ENCODE results near the gene CD93.

Gene CD93

GRCh38 chr20:23126281-23127061 is 40.3 kb upstream of the CD93 start:
- ChIA-PET POLR2A (interaction anchor here (0.5 to 1.5 kb wide), 2 partner anchors 75 to 1808 kb away, joined by 3 read pairs; no protein-coding TSS in a partner anchor), CTCF (interaction anchor here (0.7 kb wide), 1 partner anchor 279 kb away, joined by 3 read pairs; no protein-coding TSS in a partner anchor)
- no peak for TF ChIP-seq FOXM1 (IDR thresholded peaks at IDR 0.05; ENCODE audit: borderline replicate concordance)
- no peak for TF ChIP-seq LEF1 (IDR thresholded peaks at IDR 0.05; ENCODE audit: borderline replicate concordance)
- no peak for TF ChIP-seq TARDBP (IDR thresholded peaks at IDR 0.05)
- TF ChIP-seq HDGF (IDR thresholded peaks at IDR 0.05; ENCODE audit: borderline replicate concordance) = no peak
- TF ChIP-seq ELF4 (IDR thresholded peaks at IDR 0.05) = no peak
- TF ChIP-seq, protein P1, sequence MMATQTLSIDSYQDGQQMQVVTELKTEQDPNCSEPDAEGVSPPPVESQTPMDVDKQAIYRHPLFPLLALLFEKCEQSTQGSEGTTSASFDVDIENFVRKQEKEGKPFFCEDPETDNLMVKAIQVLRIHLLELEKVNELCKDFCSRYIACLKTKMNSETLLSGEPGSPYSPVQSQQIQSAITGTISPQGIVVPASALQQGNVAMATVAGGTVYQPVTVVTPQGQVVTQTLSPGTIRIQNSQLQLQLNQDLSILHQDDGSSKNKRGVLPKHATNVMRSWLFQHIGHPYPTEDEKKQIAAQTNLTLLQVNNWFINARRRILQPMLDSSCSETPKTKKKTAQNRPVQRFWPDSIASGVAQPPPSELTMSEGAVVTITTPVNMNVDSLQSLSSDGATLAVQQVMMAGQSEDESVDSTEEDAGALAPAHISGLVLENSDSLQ (IDR thresholded peaks at IDR 0.05) = no peak
- no peak for TF ChIP-seq L3MBTL2 (conservative IDR thresholded peaks at IDR 0.05)
- no peak for TF ChIP-seq SUZ12 (IDR thresholded peaks at IDR 0.05)
- no peak for TF ChIP-seq FOXA1 (IDR thresholded peaks at IDR 0.05)
- no peak for TF ChIP-seq SP1 (IDR thresholded peaks at IDR 0.05)
- no peak for TF ChIP-seq FOXK2 (IDR thresholded peaks at IDR 0.05)
- no peak for TF ChIP-seq ZNF384 (IDR thresholded peaks at IDR 0.05)
- TF ChIP-seq ARNT (IDR thresholded peaks at IDR 0.05) = no peak
- no peak for TF ChIP-seq CTBP1 (IDR thresholded peaks at IDR 0.05; ENCODE audit: borderline replicate concordance)
- TF ChIP-seq BHLHE40 (IDR thresholded peaks at IDR 0.05; ENCODE audit: borderline replicate concordance) = no peak
- TF ChIP-seq NFRKB (IDR thresholded peaks at IDR 0.05) = no peak
- DNase-seq (ENCODE audit: extremely low spot score) = no peak

DNA sequence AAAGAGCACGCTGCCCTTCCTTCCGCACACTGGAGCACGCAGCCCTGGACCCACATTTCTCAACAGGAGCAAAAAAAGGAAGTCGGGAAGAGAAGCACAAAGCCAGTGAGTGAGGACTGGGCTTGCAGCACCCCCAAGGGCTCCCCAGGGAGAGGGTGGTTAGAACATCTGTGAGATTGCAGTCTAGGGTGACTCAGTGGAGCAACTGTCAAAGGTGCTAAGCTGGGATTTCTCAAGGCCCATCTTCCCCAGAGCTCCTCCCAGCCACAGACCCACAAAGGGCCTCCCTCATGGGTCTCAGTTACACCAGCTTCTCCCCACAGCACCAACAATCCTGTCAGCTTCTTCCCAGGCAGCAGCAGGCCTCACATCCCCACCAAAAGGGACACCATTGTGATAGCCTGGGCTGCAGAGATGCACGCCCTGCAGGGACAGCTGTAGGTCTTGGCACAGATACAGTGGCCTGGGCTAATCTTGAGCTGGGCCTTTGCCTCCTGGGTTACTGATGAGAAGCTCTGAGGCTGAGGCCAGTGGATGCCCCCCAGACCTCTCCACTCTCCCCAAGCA is 39.6 kb upstream of the CD93 start:
- no peak for TF ChIP-seq ZNF384 (IDR thresholded peaks at IDR 0.05)
- no peak for TF ChIP-seq SUZ12 (IDR thresholded peaks at IDR 0.05)
- no peak for TF ChIP-seq CTBP1 (IDR thresholded peaks at IDR 0.05; ENCODE audit: borderline replicate concordance)
- TF ChIP-seq ELF4 (IDR thresholded peaks at IDR 0.05) = no peak
- no peak for TF ChIP-seq L3MBTL2 (conservative IDR thresholded peaks at IDR 0.05)
- no peak for TF ChIP-seq ARNT (IDR thresholded peaks at IDR 0.05)
- TF ChIP-seq SP1 (IDR thresholded peaks at IDR 0.05) = no peak
- no peak for TF ChIP-seq NFRKB (IDR thresholded peaks at IDR 0.05)
- no peak for TF ChIP-seq HDGF (IDR thresholded peaks at IDR 0.05; ENCODE audit: borderline replicate concordance)
- no peak for TF ChIP-seq TARDBP (IDR thresholded peaks at IDR 0.05)
- no peak for TF ChIP-seq FOXM1 (IDR thresholded peaks at IDR 0.05; ENCODE audit: borderline replicate concordance)
- TF ChIP-seq FOXK2 (IDR thresholded peaks at IDR 0.05) = no peak
- TF ChIP-seq FOXA1 (IDR thresholded peaks at IDR 0.05) = no peak
- TF ChIP-seq, protein P1 (IDR thresholded peaks at IDR 0.05) = no peak
- TF ChIP-seq LEF1 (IDR thresholded peaks at IDR 0.05; ENCODE audit: borderline replicate concordance) = no peak
- TF ChIP-seq BHLHE40 (IDR thresholded peaks at IDR 0.05; ENCODE audit: borderline replicate concordance) = no peak
- POLR2A ChIA-PET = interaction anchor here (0.5 kb wide), 1 partner anchor 1809 kb away, joined by 3 read pairs; no protein-coding TSS in a partner anchor
- CTCF ChIA-PET = interaction anchor here (0.7 kb wide), 1 partner anchor 278 kb away, joined by 3 read pairs; no protein-coding TSS in a partner anchor
- no peak for DNase-seq (ENCODE audit: extremely low spot score)

DNA sequence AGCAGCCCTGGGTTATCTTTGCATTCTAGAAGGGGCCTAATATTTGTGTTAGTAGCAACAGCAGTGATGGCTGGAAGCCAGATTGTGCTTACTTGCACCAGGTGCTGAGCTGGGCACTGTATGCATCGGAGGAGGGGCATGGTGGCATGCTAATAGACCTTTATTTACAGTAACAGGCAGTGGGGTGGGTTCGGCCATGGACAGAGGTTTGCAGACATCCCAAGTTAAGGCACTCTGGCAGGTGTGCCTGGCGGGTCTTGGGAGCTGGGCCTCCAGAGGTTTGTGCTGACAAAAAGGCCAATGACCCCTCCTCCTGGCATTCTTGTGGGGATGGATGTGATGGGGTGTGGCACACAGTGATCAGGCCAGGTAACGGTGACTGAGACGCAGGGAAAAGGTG is 39.0 kb upstream of the CD93 start:
- no peak for DNase-seq (ENCODE audit: extremely low spot score)
- TF ChIP-seq L3MBTL2 (conservative IDR thresholded peaks at IDR 0.05) = no peak
- TF ChIP-seq NFRKB (IDR thresholded peaks at IDR 0.05) = no peak
- no peak for TF ChIP-seq FOXK2 (IDR thresholded peaks at IDR 0.05)
- no peak for TF ChIP-seq LEF1 (IDR thresholded peaks at IDR 0.05; ENCODE audit: borderline replicate concordance)
- TF ChIP-seq BHLHE40 (IDR thresholded peaks at IDR 0.05; ENCODE audit: borderline replicate concordance) = no peak
- no peak for TF ChIP-seq SP1 (IDR thresholded peaks at IDR 0.05)
- CTCF ChIA-PET = interaction anchor here (0.6 to 0.7 kb wide), 2 partner anchors 15 to 213 kb away, joined by 3 read pairs; no protein-coding TSS in a partner anchor
- POLR2A ChIA-PET = no interaction called here

DNA sequence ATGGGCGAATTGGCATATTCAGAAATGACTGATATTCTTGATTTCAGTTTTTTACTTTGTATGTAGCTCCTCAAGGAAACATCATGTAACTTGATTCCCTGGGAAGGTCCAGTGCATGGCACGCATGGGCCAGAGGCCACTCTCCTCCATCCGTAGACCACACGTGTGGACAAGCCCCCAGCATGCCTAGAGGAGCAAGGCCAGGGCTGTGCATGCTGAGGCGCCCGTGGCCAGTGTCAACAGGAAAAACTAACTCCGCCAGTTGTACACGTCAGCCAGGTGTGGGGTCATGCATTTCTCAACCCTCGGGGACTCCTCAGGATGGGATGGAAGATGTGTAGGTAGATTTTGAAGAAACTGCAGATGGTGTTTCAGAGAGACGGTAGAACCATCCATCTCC is 37.8 kb upstream of the CD93 start:
- no peak for DNase-seq (ENCODE audit: extremely low spot score)
- POLR2A ChIA-PET = no interaction called here
- TF ChIP-seq HDGF (IDR thresholded peaks at IDR 0.05; ENCODE audit: borderline replicate concordance) (no peak), FOXA1 (IDR thresholded peaks at IDR 0.05) (no peak), ZNF384 (IDR thresholded peaks at IDR 0.05) (no peak), SP1 (IDR thresholded peaks at IDR 0.05) (no peak), FOXM1 (IDR thresholded peaks at IDR 0.05; ENCODE audit: borderline replicate concordance) (no peak), L3MBTL2 (conservative IDR thresholded peaks at IDR 0.05) (no peak), BHLHE40 (IDR thresholded peaks at IDR 0.05; ENCODE audit: borderline replicate concordance) (no peak), CTBP1 (IDR thresholded peaks at IDR 0.05; ENCODE audit: borderline replicate concordance) (no peak)
- CTCF ChIA-PET = no interaction called here

DNA sequence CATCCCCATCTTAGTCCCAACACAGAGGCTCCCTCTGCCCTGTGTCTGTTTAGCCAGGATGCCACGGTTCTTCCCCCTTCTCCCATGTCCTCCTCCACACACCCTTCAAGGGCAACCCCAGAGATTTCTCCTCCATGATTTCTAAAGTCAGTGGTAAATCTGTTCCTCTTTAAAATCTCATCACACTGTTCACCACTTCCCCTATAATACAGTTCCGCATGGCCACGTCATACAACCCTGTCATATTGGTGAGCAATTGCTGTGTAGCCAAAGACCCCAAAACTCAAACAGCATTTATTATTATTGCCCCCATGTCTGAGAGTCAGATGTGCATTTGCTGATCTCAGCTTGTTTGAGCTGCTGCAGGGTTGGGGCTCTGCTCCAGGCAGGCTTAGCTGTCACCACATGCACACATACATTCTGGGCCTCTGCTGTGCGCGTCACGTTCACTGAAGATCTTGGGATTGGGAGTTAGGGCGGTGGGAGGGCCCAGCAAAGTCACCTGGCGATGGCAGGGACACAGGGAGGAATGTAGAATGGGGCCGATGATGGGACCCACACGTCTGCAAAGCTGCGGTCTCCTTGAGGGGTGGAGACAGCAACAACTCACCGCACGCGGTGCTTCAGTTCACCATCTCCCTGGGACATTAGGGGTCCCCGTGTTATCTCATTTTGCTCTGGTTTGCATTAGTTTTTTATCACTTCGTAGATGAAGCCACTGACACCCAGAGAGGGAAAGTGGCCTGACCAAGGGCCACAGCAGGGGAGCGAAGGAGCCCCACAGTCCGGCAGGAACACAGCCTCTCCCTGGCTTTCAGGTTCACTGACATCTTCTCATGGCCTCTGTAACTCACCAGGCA is 36.9 kb upstream of the CD93 start:
- POLR2A ChIA-PET = no interaction called here
- TF ChIP-seq, protein P1 (IDR thresholded peaks at IDR 0.05) = no peak
- no peak for TF ChIP-seq HDGF (IDR thresholded peaks at IDR 0.05; ENCODE audit: borderline replicate concordance)
- no peak for TF ChIP-seq NFRKB (IDR thresholded peaks at IDR 0.05)
- no peak for TF ChIP-seq BHLHE40 (IDR thresholded peaks at IDR 0.05; ENCODE audit: borderline replicate concordance)
- CTCF ChIA-PET = no interaction called here
- DNase-seq (ENCODE audit: extremely low spot score) = no peak

All from HEK293T (cell line).